K562 (cell line): Measurements from ENCODE around the gene RBM12. TPM values are rescaled to one million over a fixed set of nuclear protein-coding genes. Genes with fewer than 3 reads are reported as not detected.

ENCODE experiments used
- ATAC-seq: fragments of 200-7000 bp; cut with Tn5 transposase; 3 replicates; pipeline ENCODE4 v1.9.1; 2020; ENCODE audit warnings: moderate library complexity
- BruUV-seq: library from RNA; stranded (reverse); fragments of 400-500 nt; replicated peaks from 2 replicates; lab custom pipeline; 2021; lab: Mats Ljungman, UMichigan
- CTCF ChIA-PET: fragments of 300-600 bp; formaldehyde crosslinking; extraction: SDS; loops from one replicate; lab custom pipeline; 2021; ENCODE audit warnings: low intra/inter-chr PET ratio; lab: Yijun Ruan, JAX
- POLR2A ChIA-PET: fragments of 300-600, 350-650 bp; sonication (Branson Sonifier 250); formaldehyde crosslinking; extraction: SDS; loops from one replicate; lab custom pipeline; 2021; ENCODE audit warnings: antibody characterized with exemption, inconsistent platforms; lab: Yijun Ruan, JAX
- DNase-seq, 4 experiments: peaks; one replicate each; pipeline versions ENCODE4 v3.0.0 to v3.0.0-alpha.2; 2011 to 2018; ENCODE audit warnings: low spot score in 3 of 4, mixed read lengths in 3 of 4; ENCODE audit errors: extremely low read depth in 1 of 4
- FAIRE-seq: peaks from 2 replicates; lab custom pipeline; 2011; peaks lifted over from hg19 to GRCh38; lab: Jason Lieb, UNC
- H2AFZ ChIP-seq: 2 replicates; pipeline ENCODE4 v1.6.0; 2011; ENCODE audit warnings: low read depth, low read length, control low read depth, inconsistent platforms
- H3K27ac ChIP-seq: fragments of 200-600 bp; 3 replicates; pipeline ENCODE4 v1.8.0; 2011; ENCODE audit warnings: low read depth, mild to moderate bottlenecking, control low read depth, inconsistent platforms, low read length, moderate library complexity, mixed read lengths; ENCODE audit errors: extremely low read depth
- H3K27me3 ChIP-seq, 2 experiments: fragments of 300-600 bp in 1 of 2; 2 replicates in 1 of 2; 3 replicates in 1 of 2; pipeline versions ENCODE4 v1.6.0 to v1.8.0; 2011; ENCODE audit warnings: inconsistent platforms in 2 of 2, low read length in 2 of 2, mild to moderate bottlenecking in 1 of 2, mixed read lengths in 1 of 2, moderate library complexity in 1 of 2; ENCODE audit not compliant: control insufficient read depth in 2 of 2, insufficient read depth in 2 of 2
- H3K36me3 ChIP-seq: fragments of 300-600 bp; 3 replicates; pipeline ENCODE4 v1.8.0; 2011; ENCODE audit warnings: mild to moderate bottlenecking, low read length, inconsistent platforms; ENCODE audit not compliant: control insufficient read depth, insufficient read depth
- H3K4me1 ChIP-seq, 2 experiments: fragments of 200-600 bp in 1 of 2; replicated peaks in 1 of 2; 2 replicates in 1 of 2; 3 replicates in 1 of 2; pipeline versions ENCODE4 v1.5.1 to v1.8.0; 2011; ENCODE audit warnings: inconsistent platforms in 2 of 2, low read length in 2 of 2, mild to moderate bottlenecking in 1 of 2, mixed read lengths in 1 of 2, moderate library complexity in 1 of 2; ENCODE audit not compliant: control insufficient read depth in 2 of 2, insufficient read depth in 2 of 2
- H3K4me2 ChIP-seq: 2 replicates; pipeline ENCODE4 v1.6.1; 2011; ENCODE audit warnings: low read length, control low read depth, inconsistent platforms, mixed read lengths; ENCODE audit not compliant: insufficient read depth
- H3K4me3 ChIP-seq: fragments of 200-600 bp; sonication (generic), shearing (Covaris generic); 2 replicates; pipeline ENCODE4 v1.5.1; 2016; ENCODE audit warnings: control low read depth, inconsistent platforms
- H3K79me2 ChIP-seq: fragments of 200-600 bp; 3 replicates; pipeline ENCODE4 v1.8.0; 2011; ENCODE audit warnings: low read length, inconsistent platforms; ENCODE audit not compliant: control insufficient read depth, insufficient read depth
- H3K9ac ChIP-seq, 2 experiments: 2 replicates each; pipeline versions ENCODE4 v1.6.0 to v1.6.1; 2011; ENCODE audit warnings: low read depth in 2 of 2, low read length in 2 of 2, control low read depth in 1 of 2, inconsistent platforms in 1 of 2, mild to moderate bottlenecking in 1 of 2, mixed read lengths in 1 of 2; ENCODE audit not compliant: insufficient read depth in 1 of 2
- H3K9me1 ChIP-seq: one replicate; pipeline ENCODE4 v1.6.0; 2011; ENCODE audit warnings: inconsistent platforms, mild to moderate bottlenecking, low read length, moderate library complexity; ENCODE audit not compliant: control insufficient read depth, insufficient read depth
- H3K9me3 ChIP-seq: replicated peaks from 2 replicates; pipeline ENCODE4 v1.5.1; 2011; ENCODE audit warnings: low read depth, low read length, inconsistent platforms; ENCODE audit not compliant: control insufficient read depth, insufficient read depth
- H4K20me1 ChIP-seq: replicated peaks from 2 replicates; pipeline ENCODE4 v1.6.1; 2011; ENCODE audit warnings: low read length, inconsistent platforms, mixed read lengths; ENCODE audit not compliant: control insufficient read depth, insufficient read depth
- ARHGAP35 ChIP-seq: fragments of 450-650 bp; IDR thresholded peaks from 2 replicates; pipeline ENCODE4 v1.6.1; 2018; ENCODE audit not compliant: partially characterized antibody
- CHD1 ChIP-seq: fragments of 200-600 bp; sonication (generic); IDR thresholded peaks from one replicate; pipeline ENCODE4 v1.6.1; 2012; ENCODE audit warnings: mild to moderate bottlenecking, moderate library complexity, low read length, inconsistent platforms
- E2F6 ChIP-seq, 2 experiments: IDR thresholded peaks; 2 replicates each; pipeline ENCODE4 v1.6.1; 2011; ENCODE audit warnings: borderline replicate concordance in 1 of 2, control low read depth in 1 of 2, low read depth in 1 of 2, low read length in 1 of 2, mild to moderate bottlenecking in 1 of 2, mixed read lengths in 1 of 2, moderate library complexity in 1 of 2; ENCODE audit not compliant: insufficient read depth in 1 of 2, insufficient read length in 1 of 2, poor library complexity in 1 of 2, severe bottlenecking in 1 of 2; ENCODE audit errors: extremely low read depth in 1 of 2
- ETV1 ChIP-seq: fragments of 450-650 bp; conservative IDR thresholded peaks from 2 replicates; pipeline ENCODE4 v1.6.1; 2016; ENCODE audit warnings: missing genetic modification characterization, control low read depth, low read depth, missing compliant biosample characterization
- HCFC1 ChIP-seq: IDR thresholded peaks from 2 replicates; pipeline ENCODE4 v1.6.1; 2012; ENCODE audit warnings: low read depth, low read length, improper control_type of control experiment
- HNRNPL ChIP-seq: fragments of 200-400 bp; formaldehyde crosslinking; IDR thresholded peaks from 2 replicates; pipeline ENCODE4 v1.6.1; 2017; ENCODE audit warnings: low read depth, mild to moderate bottlenecking, low read length
- L3MBTL2 ChIP-seq: fragments of 450-650 bp; IDR thresholded peaks from 2 replicates; pipeline ENCODE4 v1.6.1; 2016; ENCODE audit warnings: mild to moderate bottlenecking, moderate library complexity
- PKNOX1 ChIP-seq: fragments of 450-650 bp; IDR thresholded peaks from 2 replicates; pipeline ENCODE4 v1.6.1; 2016
- POLR2AphosphoS5 ChIP-seq: IDR thresholded peaks from 2 replicates; pipeline ENCODE4 v1.6.1; 2011; ENCODE audit warnings: mild to moderate bottlenecking, low read depth, low read length, moderate library complexity; ENCODE audit not compliant: control insufficient read depth, insufficient read depth
- POLR2B ChIP-seq: fragments of 450-650 bp; IDR thresholded peaks from 2 replicates; pipeline ENCODE4 v1.6.1; 2018; ENCODE audit warnings: low read depth; ENCODE audit not compliant: partially characterized antibody
- SPI1 ChIP-seq: IDR thresholded peaks from 2 replicates; pipeline ENCODE4 v1.6.1; 2011; ENCODE audit warnings: low read depth, low read length, control low read depth, borderline replicate concordance
- TARDBP ChIP-seq: fragments of 450-650 bp; IDR thresholded peaks from 2 replicates; pipeline ENCODE4 v1.6.1; 2016
- THAP7 ChIP-seq: fragments of 250-450 bp; sonication (Bioruptor Pico); IDR thresholded peaks from 2 replicates; pipeline ENCODE4 v1.5.0; 2021
- ZBTB5 ChIP-seq: fragments of 450-650 bp; IDR thresholded peaks from 2 replicates; pipeline ENCODE4 v1.6.1; 2017; ENCODE audit warnings: antibody characterized with exemption
- ZNF24 ChIP-seq: fragments of 450-650 bp; IDR thresholded peaks from 2 replicates; pipeline ENCODE4 v1.6.1; 2016
- WGBS: fragments of 100-300 bp; shearing (Covaris generic); methylation state at CpG from one replicate; pipeline ENCODE4 v1.1.6; 2016; ENCODE audit warnings: low coverage, mixed read lengths; ENCODE audit not compliant: insufficient coverage; ENCODE audit errors: missing lambda C conversion rate; 5-methylcytosine and 5-hydroxymethylcytosine counted together
- in situ Hi-C: fragments of 300-500 bp; cut with MboI; formaldehyde crosslinking; loops from 4 replicates; pipeline ENCODE4 v1.15.0; 2018; ENCODE audit warnings: inconsistent platforms, mixed read lengths
- intact Hi-C: fragments of 100-400 bp; cut with micrococcal nuclease; formaldehyde crosslinking; loops from 2 replicates; pipeline ENCODE4 v1.14.2; 2022
- polyA plus RNA-seq, 8 experiments: library from polyadenylated mRNA; depleted of rRNA in 4 of 8; stranded (reverse) in 5 of 8; unstranded in 3 of 8; fragments of >200 nt; fragmentation: Nextera tagmentation in 2 of 8; fragmentation: Illumina TruSeq in 1 of 8; extraction: Ambion mirVana in 2 of 8; extraction: Trizol in 1 of 8; gene quantifications; 2 replicates each; pipeline versions ENCODE4 v1.2.1 to v1.2.3, GENCODE V29; 2011 to 2014; ENCODE audit warnings: inconsistent platforms in 1 of 8, missing spikeins in 1 of 8
- total RNA-seq, 7 experiments: library from RNA; depleted of rRNA in 6 of 7; stranded (reverse); fragments of >200 nt in 6 of 7; fragmentation: Illumina TruSeq in 2 of 7; extraction: Trizol in 2 of 7; gene quantifications; 2 replicates each; pipeline versions ENCODE4 v1.2.1 to v1.2.3, GENCODE V29; 2011 to 2021; ENCODE audit warnings: low replicate concordance in 1 of 7

Gene RBM12
- total and polyA plus RNA-seq, 9 of the 15 experiments (the other 6 are each of a cell fraction or from before 2014, with no cell fraction given), result 5.0 to 162 (median 73.3) TPM

- ChIA-PET POLR2A (interaction anchor here (0.6 to 2.9 kb wide), 15 partner anchors 9 to 1133 kb away, joined by 3 to 26 read pairs (median 4); partner anchors contain the start of genes ERGIC3, PHF20, RBM39 and SPAG4), CTCF (no interaction called here)
- ATAC-seq, result peak; percentile 65
- H3K27me3 ChIP-seq, result no peaks in the 10 kb centered on the region
- in situ Hi-C loops (no loop called here), intact Hi-C loops (loop anchor here (5.0 kb wide), 1 partner anchor 46 kb away; the partner anchor contains the start of gene SPAG4)
- peaks cover 17 to 24% of the 10 kb centered on the region in 2 experiments; a peak in 4 of 5 replicates for H3K4me1 ChIP-seq
- H3K27ac ChIP-seq, result peak overlapping the region; percentile 98
- peak; percentile 32 to 68 (median 52) for DNase-seq
- peak overlapping the region; percentile 92 to 100 for H3K9ac ChIP-seq
- H3K4me3 ChIP-seq, result peak overlapping the region; percentile 57
- peaks cover 64% of the 10 kb centered on the region for H3K79me2 ChIP-seq
- no peaks in the 10 kb centered on the region for H3K9me1 ChIP-seq
- 0% methylated on average over 28 of the region's 28 CpGs for WGBS
- H3K4me2 ChIP-seq, result peak overlapping the region; percentile 89
- no TSS peak for BruUV-seq
- H3K36me3 ChIP-seq, result peaks cover 9% of the 10 kb centered on the region; the same call in 2 of the 3 replicates
- H3K9me3 ChIP-seq, result no peaks in the 10 kb centered on the region
- FAIRE-seq, result peak; percentile 67
- peak overlapping the region; percentile 96 for H2AFZ ChIP-seq
- peaks cover 41% of the 10 kb centered on the region for H4K20me1 ChIP-seq
- TF ChIP-seq ZNF24 (no peak), E2F6 (IDR thresholded peaks at IDR 0.05; ENCODE audit: borderline replicate concordance in 1 of 2, extremely low read depth in 1 of 2, insufficient read depth in 1 of 2, insufficient read length in 1 of 2, low read depth in 1 of 2, low read length in 1 of 2, poor library complexity in 1 of 2, severe bottlenecking in 1 of 2) (peak in 1 of 2 experiments; percentile 40), POLR2AphosphoS5 (peak; percentile 46; the same call in 1 of the 2 replicates), CHD1 (peak; percentile 44), ZBTB5 (0 out of 2 replicates have a peak, but pooled peaks have one; percentile 11), POLR2B (peak; percentile 29), ARHGAP35 (no peak), PKNOX1 (peak; percentile 41; the same call in 1 of the 2 replicates), HNRNPL (no peak), SPI1 (peak; percentile 37; the same call in 1 of the 2 replicates), ETV1 (tag) (no peak), TARDBP (no peak), L3MBTL2 (peak; percentile 38; the same call in 1 of the 2 replicates), HCFC1 (peak; percentile 9; the same call in 1 of the 2 replicates), THAP7 (CRISPR knock-in tag) (no peak)
These were observed 909 bp downstream of the RBM12 start for GRCh38 chr20:35663516-35664465.
